ENCODE results near the gene RCOR2. TPM values are rescaled to one million over a fixed set of nuclear protein-coding genes. Genes with fewer than 3 reads are reported as not detected.
A peak's percentile ranks its signal among the peaks of the same experiment; 100 is the strongest.

Gene RCOR2
- total and polyA plus RNA-seq, 2 experiments from 2014 or later = 34.7 to 74.2 TPM

DNA sequence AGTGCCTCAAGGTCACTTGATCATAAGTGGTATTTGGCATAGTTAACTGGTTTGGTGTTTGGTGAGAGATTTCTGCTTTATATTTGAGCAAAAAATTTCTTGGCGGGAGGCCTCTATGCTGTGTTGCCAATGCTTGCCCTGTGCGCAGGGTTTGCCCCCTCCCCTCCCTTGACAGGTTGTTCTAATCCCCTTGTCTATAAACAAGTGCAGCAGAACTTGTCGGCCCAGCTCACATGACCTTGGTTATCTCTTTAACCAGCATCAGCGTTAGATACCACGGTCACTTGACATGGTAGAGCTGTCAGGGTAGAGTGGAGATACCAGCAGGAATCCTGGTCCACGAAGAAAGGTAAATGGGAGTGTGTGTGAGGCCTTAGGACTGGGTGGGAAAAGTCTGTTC is 42.5 kb downstream of the RCOR2 start:
- no peaks in the 10 kb centered on the region for H3K9me3 ChIP-seq (ENCODE audit: low read depth)
- peak overlapping the region; percentile 89 for H3K27ac ChIP-seq
- TF ChIP-seq CTCF (IDR thresholded peaks at IDR 0.05; ENCODE audit: low read depth, low read length) = no peak
- DNase-seq (ENCODE audit: low read depth in 1 of 2, low spot score in 1 of 2) = peak in 1 of 2 donors; percentile 78
- H3K36me3 ChIP-seq = no peaks in the 10 kb centered on the region
- H3K4me1 ChIP-seq (ENCODE audit: low read depth) = peaks cover 56% of the 10 kb centered on the region
- H3K4me3 ChIP-seq = no peak overlapping the region
- H3K27me3 ChIP-seq = no peaks in the 10 kb centered on the region

DNA sequence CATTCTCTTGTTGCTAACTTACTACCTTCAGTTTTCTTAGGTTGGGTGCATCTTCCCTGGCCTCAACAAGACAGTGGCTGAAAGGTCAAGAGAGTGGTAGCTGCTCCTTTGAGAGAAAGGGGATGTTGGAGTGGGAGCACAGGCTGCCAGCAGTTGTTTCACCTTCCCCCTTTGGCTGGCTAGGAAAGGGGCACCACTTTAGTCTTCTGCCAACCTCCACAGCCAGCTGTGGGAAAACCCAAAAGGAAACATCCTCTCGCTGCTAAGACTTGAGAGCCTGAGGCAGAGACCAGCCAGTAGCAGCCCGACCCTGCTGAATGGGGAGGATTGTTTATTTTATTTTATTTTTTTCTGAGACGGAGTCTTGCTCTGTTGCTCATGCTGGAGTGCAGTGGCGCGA is 43.7 kb downstream of the RCOR2 start:
- Histone ChIP-seq H3K9me3 (ENCODE audit: low read depth) (no peaks in the 10 kb centered on the region), H3K4me1 (ENCODE audit: low read depth) (peaks cover 52% of the 10 kb centered on the region), H3K27ac (peak overlapping the region; percentile 89), H3K36me3 (no peaks in the 10 kb centered on the region), H3K27me3 (no peaks in the 10 kb centered on the region), H3K4me3 (no peak overlapping the region)
- DNase-seq (ENCODE audit: low read depth in 1 of 2, low spot score in 1 of 2) = no peak
- no peak for TF ChIP-seq CTCF (IDR thresholded peaks at IDR 0.05; ENCODE audit: low read depth, low read length)

DNA sequence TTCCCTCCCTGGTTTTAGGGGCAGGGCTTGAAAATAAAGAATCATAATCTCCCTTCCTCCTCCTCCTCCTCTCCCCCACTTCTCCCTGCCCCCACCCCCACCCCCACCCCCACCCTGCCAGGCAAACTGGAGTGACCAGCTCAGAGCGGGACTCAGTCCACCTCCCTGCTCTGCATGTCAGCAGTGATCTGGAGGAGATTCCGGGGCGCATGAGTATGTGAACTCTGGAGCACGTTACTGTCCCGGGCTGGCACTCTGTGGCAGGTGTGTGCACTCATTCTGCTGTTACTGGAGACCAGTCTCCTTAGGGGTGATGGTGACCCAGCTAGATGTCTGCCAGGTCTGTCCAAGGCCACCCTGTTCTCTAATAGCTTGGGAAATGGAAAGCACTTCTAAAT is 44.2 kb downstream of the RCOR2 start:
- Histone ChIP-seq H3K36me3 (no peaks in the 10 kb centered on the region), H3K4me1 (ENCODE audit: low read depth) (peaks cover 49% of the 10 kb centered on the region), H3K4me3 (no peak overlapping the region), H3K27me3 (no peaks in the 10 kb centered on the region), H3K9me3 (ENCODE audit: low read depth) (no peaks in the 10 kb centered on the region), H3K27ac (peak overlapping the region; percentile 89)
- no peak for DNase-seq (ENCODE audit: low read depth in 1 of 2, low spot score in 1 of 2)
- no peak for TF ChIP-seq CTCF (IDR thresholded peaks at IDR 0.05; ENCODE audit: low read depth, low read length)

- Histone ChIP-seq H3K4me1 (ENCODE audit: low read depth) (peaks cover 45% of the 10 kb centered on the region), H3K27me3 (no peaks in the 10 kb centered on the region), H3K4me3 (no peak overlapping the region), H3K27ac (peak overlapping the region; percentile 89), H3K36me3 (no peaks in the 10 kb centered on the region), H3K9me3 (ENCODE audit: low read depth) (no peaks in the 10 kb centered on the region)
- DNase-seq (ENCODE audit: low read depth in 1 of 2, low spot score in 1 of 2) = peak; percentile 91 to 93
- peak; percentile 32 for TF ChIP-seq CTCF (IDR thresholded peaks at IDR 0.05; ENCODE audit: low read depth, low read length)
Measured at GRCh38 chr11:63871962-63872799, 44.8 kb downstream of the RCOR2 start.

GRCh38 chr11:63870351-63871140 is 46.4 kb downstream of the RCOR2 start:
- H3K9me3 ChIP-seq (ENCODE audit: low read depth) = no peaks in the 10 kb centered on the region
- H3K27ac ChIP-seq = peak overlapping the region; percentile 89
- DNase-seq (ENCODE audit: low read depth in 1 of 2, low spot score in 1 of 2) = no peak
- peaks cover 39% of the 10 kb centered on the region for H3K4me1 ChIP-seq (ENCODE audit: low read depth)
- no peaks in the 10 kb centered on the region for H3K27me3 ChIP-seq
- no peak overlapping the region for H3K4me3 ChIP-seq
- TF ChIP-seq CTCF (IDR thresholded peaks at IDR 0.05; ENCODE audit: low read depth, low read length) = no peak
- H3K36me3 ChIP-seq = no peaks in the 10 kb centered on the region

Data from cardiac muscle cell (in vitro differentiated cells and primary cell).